Measurements from ENCODE around the gene ACTR6.

The ACTR6 gene

GRCh38 chr12:100248886-100249285 is 48.3 kb downstream of the ACTR6 start:
- ChIA-PET POLR2A (no interaction called here), CTCF (no interaction called here)
- no peak for DNase-seq (ENCODE audit: extremely low spot score)
- TF ChIP-seq HDGF (IDR thresholded peaks at IDR 0.05; ENCODE audit: borderline replicate concordance) (no peak), ZNF384 (IDR thresholded peaks at IDR 0.05) (no peak), LEF1 (IDR thresholded peaks at IDR 0.05; ENCODE audit: borderline replicate concordance) (no peak), SUZ12 (IDR thresholded peaks at IDR 0.05) (no peak), L3MBTL2 (conservative IDR thresholded peaks at IDR 0.05) (no peak), PKNOX1 (IDR thresholded peaks at IDR 0.05) (no peak), NFRKB (IDR thresholded peaks at IDR 0.05) (no peak), SP1 (IDR thresholded peaks at IDR 0.05) (no peak), ELF4 (IDR thresholded peaks at IDR 0.05) (no peak), ARNT (IDR thresholded peaks at IDR 0.05) (no peak), FOXA1 (IDR thresholded peaks at IDR 0.05) (no peak), FOXM1 (IDR thresholded peaks at IDR 0.05; ENCODE audit: borderline replicate concordance) (no peak), FOXK2 (IDR thresholded peaks at IDR 0.05) (no peak)

- no peak for DNase-seq (ENCODE audit: extremely low spot score)
- ChIA-PET POLR2A (no interaction called here), CTCF (no interaction called here)
- TF ChIP-seq ZNF384 (IDR thresholded peaks at IDR 0.05) (no peak), FOXK2 (IDR thresholded peaks at IDR 0.05) (no peak), LEF1 (IDR thresholded peaks at IDR 0.05; ENCODE audit: borderline replicate concordance) (no peak), CTBP1 (IDR thresholded peaks at IDR 0.05; ENCODE audit: borderline replicate concordance) (no peak), PKNOX1 (IDR thresholded peaks at IDR 0.05) (no peak), FOXA1 (IDR thresholded peaks at IDR 0.05) (no peak), SP1 (IDR thresholded peaks at IDR 0.05) (no peak), BHLHE40 (IDR thresholded peaks at IDR 0.05; ENCODE audit: borderline replicate concordance) (no peak), SUZ12 (IDR thresholded peaks at IDR 0.05) (no peak), TARDBP (IDR thresholded peaks at IDR 0.05) (no peak), ARNT (IDR thresholded peaks at IDR 0.05) (no peak), ELF4 (IDR thresholded peaks at IDR 0.05) (no peak)
Observed at GRCh38 chr12:100249941-100250340, 49.3 kb downstream of the ACTR6 start.

GRCh38 chr12:100251917-100252316 is 51.3 kb downstream of the ACTR6 start:
- ChIA-PET POLR2A (no interaction called here), CTCF (no interaction called here)
- DNase-seq (ENCODE audit: extremely low spot score) = no peak
- TF ChIP-seq NFRKB (IDR thresholded peaks at IDR 0.05) (no peak), CTBP1 (IDR thresholded peaks at IDR 0.05; ENCODE audit: borderline replicate concordance) (no peak)

- TF ChIP-seq HDGF (IDR thresholded peaks at IDR 0.05; ENCODE audit: borderline replicate concordance) = no peak
- no peak for TF ChIP-seq LEF1 (IDR thresholded peaks at IDR 0.05; ENCODE audit: borderline replicate concordance)
- TF ChIP-seq PKNOX1 (IDR thresholded peaks at IDR 0.05) = no peak
- no peak for TF ChIP-seq NFRKB (IDR thresholded peaks at IDR 0.05)
- no peak for TF ChIP-seq CTBP1 (IDR thresholded peaks at IDR 0.05; ENCODE audit: borderline replicate concordance)
- no peak for TF ChIP-seq SUZ12 (IDR thresholded peaks at IDR 0.05)
- no peak for TF ChIP-seq SP1 (IDR thresholded peaks at IDR 0.05)
- no peak for TF ChIP-seq L3MBTL2 (conservative IDR thresholded peaks at IDR 0.05)
- no peak for TF ChIP-seq FOXK2 (IDR thresholded peaks at IDR 0.05)
- no peak for TF ChIP-seq BHLHE40 (IDR thresholded peaks at IDR 0.05; ENCODE audit: borderline replicate concordance)
- TF ChIP-seq TARDBP (IDR thresholded peaks at IDR 0.05) = no peak
- TF ChIP-seq FOXA1 (IDR thresholded peaks at IDR 0.05) = no peak
- TF ChIP-seq ELF4 (IDR thresholded peaks at IDR 0.05) = no peak
- TF ChIP-seq ARNT (IDR thresholded peaks at IDR 0.05) = no peak
- TF ChIP-seq FOXM1 (IDR thresholded peaks at IDR 0.05; ENCODE audit: borderline replicate concordance) = no peak
- no peak for TF ChIP-seq ZNF384 (IDR thresholded peaks at IDR 0.05)
- ChIA-PET CTCF (no interaction called here), POLR2A (no interaction called here)
- no peak for DNase-seq (ENCODE audit: extremely low spot score)
Observed at GRCh38 chr12:100253437-100253836, 52.8 kb downstream of the ACTR6 start.

- TF ChIP-seq SUZ12 (IDR thresholded peaks at IDR 0.05) (no peak), CTBP1 (IDR thresholded peaks at IDR 0.05; ENCODE audit: borderline replicate concordance) (no peak), SP1 (IDR thresholded peaks at IDR 0.05) (no peak), PKNOX1 (IDR thresholded peaks at IDR 0.05) (no peak), TARDBP (IDR thresholded peaks at IDR 0.05) (no peak), FOXM1 (IDR thresholded peaks at IDR 0.05; ENCODE audit: borderline replicate concordance) (no peak), ZNF384 (IDR thresholded peaks at IDR 0.05) (no peak), NFRKB (IDR thresholded peaks at IDR 0.05) (no peak), LEF1 (IDR thresholded peaks at IDR 0.05; ENCODE audit: borderline replicate concordance) (no peak), L3MBTL2 (conservative IDR thresholded peaks at IDR 0.05) (no peak), HDGF (IDR thresholded peaks at IDR 0.05; ENCODE audit: borderline replicate concordance) (no peak), ARNT (IDR thresholded peaks at IDR 0.05) (no peak), FOXA1 (IDR thresholded peaks at IDR 0.05) (no peak), FOXK2 (IDR thresholded peaks at IDR 0.05) (no peak), ELF4 (IDR thresholded peaks at IDR 0.05) (no peak), BHLHE40 (IDR thresholded peaks at IDR 0.05; ENCODE audit: borderline replicate concordance) (no peak)
- DNase-seq (ENCODE audit: extremely low spot score) = no peak
- ChIA-PET CTCF (no interaction called here), POLR2A (interaction anchor here (2.1 kb wide), 1 partner anchor 12 kb away, joined by 8 read pairs; the partner anchor contains the start of genes DEPDC4 and SCYL2)
Observed at GRCh38 chr12:100254876-100255275, 54.3 kb downstream of the ACTR6 start.

GRCh38 chr12:100258127-100258526 is 57.5 kb downstream of the ACTR6 start:
- no peak for DNase-seq (ENCODE audit: extremely low spot score)
- CTCF ChIA-PET = no interaction called here
- POLR2A ChIA-PET = no interaction called here
- TF ChIP-seq PKNOX1 (IDR thresholded peaks at IDR 0.05) (no peak), ZNF384 (IDR thresholded peaks at IDR 0.05) (no peak), HDGF (IDR thresholded peaks at IDR 0.05; ENCODE audit: borderline replicate concordance) (no peak), LEF1 (IDR thresholded peaks at IDR 0.05; ENCODE audit: borderline replicate concordance) (no peak), L3MBTL2 (conservative IDR thresholded peaks at IDR 0.05) (no peak), SP1 (IDR thresholded peaks at IDR 0.05) (no peak), SUZ12 (IDR thresholded peaks at IDR 0.05) (no peak), CTBP1 (IDR thresholded peaks at IDR 0.05; ENCODE audit: borderline replicate concordance) (no peak), TARDBP (IDR thresholded peaks at IDR 0.05) (no peak), FOXM1 (IDR thresholded peaks at IDR 0.05; ENCODE audit: borderline replicate concordance) (no peak), FOXK2 (IDR thresholded peaks at IDR 0.05) (no peak), ELF4 (IDR thresholded peaks at IDR 0.05) (no peak), NFRKB (IDR thresholded peaks at IDR 0.05) (no peak), ARNT (IDR thresholded peaks at IDR 0.05) (no peak), FOXA1 (IDR thresholded peaks at IDR 0.05) (no peak), BHLHE40 (IDR thresholded peaks at IDR 0.05; ENCODE audit: borderline replicate concordance) (no peak)

Data from HEK293T (cell line).